Body of pancreas (tissue), 4 donors: ENCODE results near the gene SLC28A3.

Experiments used
- POLR2A ChIP-seq, 3 donors: fragments of 450-650 bp; IDR thresholded peaks; one replicate each; pipeline ENCODE4 v1.6.1; 2016; ENCODE audit warnings: antibody characterized with exemption in 3 of 3, mild to moderate bottlenecking in 2 of 3
- TF ChIP-seq, protein P1 (sequence below), 7 experiments: fragments of 450-650 bp in 4 of 7; fragments of 200-600 bp in 3 of 7; sonication (generic) in 3 of 7; IDR thresholded peaks; one replicate each; pipeline ENCODE4 v1.5.1; 2016 to 2019; ENCODE audit warnings: antibody characterized with exemption in 7 of 7

DNA sequence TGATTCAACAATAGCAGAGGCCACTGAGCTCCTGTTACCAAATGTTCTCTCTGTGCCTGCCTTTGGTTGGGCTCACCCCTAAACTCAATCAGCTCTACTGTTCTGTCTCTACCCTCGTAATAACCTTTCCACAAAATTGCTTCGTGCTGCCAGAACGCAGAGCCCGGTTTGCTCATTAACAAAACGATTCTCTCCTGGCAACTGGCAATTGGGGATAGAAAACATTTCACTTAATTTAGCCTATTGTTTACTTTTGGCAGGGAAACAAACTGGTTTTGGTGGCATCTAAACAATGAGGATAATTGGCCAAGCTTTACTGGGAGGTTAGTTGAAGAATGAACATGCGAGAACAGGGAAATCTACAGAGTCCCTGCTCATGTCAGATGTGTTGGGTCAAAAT is 56.6 kb downstream of the SLC28A3 start:
- TF ChIP-seq, protein P1, sequence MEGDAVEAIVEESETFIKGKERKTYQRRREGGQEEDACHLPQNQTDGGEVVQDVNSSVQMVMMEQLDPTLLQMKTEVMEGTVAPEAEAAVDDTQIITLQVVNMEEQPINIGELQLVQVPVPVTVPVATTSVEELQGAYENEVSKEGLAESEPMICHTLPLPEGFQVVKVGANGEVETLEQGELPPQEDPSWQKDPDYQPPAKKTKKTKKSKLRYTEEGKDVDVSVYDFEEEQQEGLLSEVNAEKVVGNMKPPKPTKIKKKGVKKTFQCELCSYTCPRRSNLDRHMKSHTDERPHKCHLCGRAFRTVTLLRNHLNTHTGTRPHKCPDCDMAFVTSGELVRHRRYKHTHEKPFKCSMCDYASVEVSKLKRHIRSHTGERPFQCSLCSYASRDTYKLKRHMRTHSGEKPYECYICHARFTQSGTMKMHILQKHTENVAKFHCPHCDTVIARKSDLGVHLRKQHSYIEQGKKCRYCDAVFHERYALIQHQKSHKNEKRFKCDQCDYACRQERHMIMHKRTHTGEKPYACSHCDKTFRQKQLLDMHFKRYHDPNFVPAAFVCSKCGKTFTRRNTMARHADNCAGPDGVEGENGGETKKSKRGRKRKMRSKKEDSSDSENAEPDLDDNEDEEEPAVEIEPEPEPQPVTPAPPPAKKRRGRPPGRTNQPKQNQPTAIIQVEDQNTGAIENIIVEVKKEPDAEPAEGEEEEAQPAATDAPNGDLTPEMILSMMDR (IDR thresholded peaks at IDR 0.05), result no peak
- no peak for TF ChIP-seq POLR2A (IDR thresholded peaks at IDR 0.05)
